ENCODE measurements around the gene MMP3. TPM values are rescaled to one million over a fixed set of nuclear protein-coding genes. Genes with fewer than 3 reads are reported as not detected.

Gene MMP3
- total RNA-seq, 1 experiment from 2014 or later: not detected

DNA sequence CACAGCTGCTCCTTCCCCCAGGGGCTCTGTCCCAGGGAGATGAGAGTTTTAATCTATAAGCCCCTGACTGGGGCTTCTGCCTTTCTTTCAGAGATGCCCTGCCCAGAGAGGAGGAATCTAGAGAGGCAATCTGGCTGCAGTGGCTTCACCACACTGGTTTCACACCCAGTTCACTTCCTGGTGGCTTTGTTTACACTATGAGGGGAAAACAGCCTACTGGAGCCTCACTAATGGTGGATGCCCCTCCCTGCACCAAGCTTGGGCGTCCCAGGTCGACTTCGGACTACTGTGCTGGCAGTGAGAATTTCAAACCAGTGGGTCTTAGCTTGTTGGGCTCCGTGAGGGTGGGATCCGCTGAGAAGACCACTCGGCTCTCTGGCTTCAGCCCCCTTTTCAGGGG is 23.9 kb downstream of the MMP3 start:
- no peak overlapping the region for H2BK20ac ChIP-seq (ENCODE audit: low read depth, low read length, poor library complexity, severe bottlenecking)
- H3K4me2 ChIP-seq (ENCODE audit: insufficient read depth, insufficient read length, low read length): no peak overlapping the region
- H2BK15ac ChIP-seq (ENCODE audit: low read depth, low read length): no peak overlapping the region
- H3K23ac ChIP-seq (ENCODE audit: insufficient read length, low read depth, low read length): no peak overlapping the region
- no peak overlapping the region for H3K56ac ChIP-seq (ENCODE audit: insufficient read length, low read depth, low read length)
- H3K79me2 ChIP-seq (ENCODE audit: insufficient read depth, low read length): no peaks in the 10 kb centered on the region
- H3K4me3 Mint-ChIP-seq: no peak overlapping the region
- no peak overlapping the region for H4K91ac ChIP-seq (ENCODE audit: insufficient read length, low read depth, low read length)
- peaks cover 13 to 17% of the 10 kb centered on the region in 2 experiments for H3K9me3 Mint-ChIP-seq
- WGBS (ENCODE audit: extremely low coverage, insufficient read length, low lambda C conversion rate): no CpG with 5 or more reads among the region's 6 CpGs
- H3K36me3 Mint-ChIP-seq (ENCODE audit: insufficient read depth in 1 of 3, low read depth in 3 of 3): peaks cover 0 to 6% (median 4%) of the 10 kb centered on the region in 3 experiments; a peak in 2 of 7 replicates
- H2AFZ ChIP-seq (ENCODE audit: low read length): no peak overlapping the region
- no peak overlapping the region for H4K8ac ChIP-seq (replicated peaks; ENCODE audit: insufficient read length, low read depth, low read length)
- no peak overlapping the region for H3K9ac ChIP-seq (ENCODE audit: extremely low read depth, insufficient read length, low read length)
- H3K27ac Mint-ChIP-seq: no peak overlapping the region
- H3K23me2 ChIP-seq (ENCODE audit: insufficient read length, low read depth, low read length, poor library complexity, severe bottlenecking): no peaks in the 10 kb centered on the region
- H2BK12ac ChIP-seq (ENCODE audit: insufficient read length, low read depth, low read length): no peak overlapping the region
- DNase-seq: no peak
- H2BK120ac ChIP-seq (ENCODE audit: low read depth, low read length, poor library complexity, severe bottlenecking): no peak overlapping the region
- no peaks in the 10 kb centered on the region for H3K4me1 ChIP-seq (ENCODE audit: insufficient read depth, low read length)
- H3K4me1 Mint-ChIP-seq: no peaks in the 10 kb centered on the region
- H3K4ac ChIP-seq (ENCODE audit: low read depth, low read length): no peak overlapping the region
- H2BK5ac ChIP-seq (ENCODE audit: insufficient read length, low read length): no peak overlapping the region
- H2AK5ac ChIP-seq (ENCODE audit: insufficient read length, low read length): no peak overlapping the region
- H3T11ph ChIP-seq (ENCODE audit: low read length): no peak overlapping the region
- no peaks in the 10 kb centered on the region; the same call in 1 of the 2 replicates for H3K27me3 Mint-ChIP-seq (ENCODE audit: low read depth)
- no peaks in the 10 kb centered on the region for H4K20me1 ChIP-seq (ENCODE audit: control insufficient read depth, insufficient read depth, insufficient read length)
- no peak overlapping the region for H4K5ac ChIP-seq (ENCODE audit: insufficient read length, low read depth, low read length)
- H3K14ac ChIP-seq (ENCODE audit: insufficient read depth, low read length): no peak overlapping the region
- no peaks in the 10 kb centered on the region for H3K79me1 ChIP-seq (ENCODE audit: insufficient read depth, low read depth, low read length, poor library complexity, severe bottlenecking)
- H3K27me3 ChIP-seq (ENCODE audit: insufficient read depth, low read length): no peaks in the 10 kb centered on the region
- no peak overlapping the region for H3K27ac ChIP-seq (ENCODE audit: insufficient read length, low read depth, low read length)
- TF ChIP-seq CTCF (conservative IDR thresholded peaks at IDR 0.05): no peak
- H3K9me3 ChIP-seq (ENCODE audit: control insufficient read depth, low read depth, low read length): no peaks in the 10 kb centered on the region
- H3K18ac ChIP-seq (ENCODE audit: insufficient read length, low read depth, low read length): no peak overlapping the region
